IMR-90 (cell line): ENCODE measurements around the gene TAF1. TPM values are rescaled to one million over a fixed set of nuclear protein-coding genes. Genes with fewer than 3 reads are reported as not detected.

ENCODE experiments used
- ATAC-seq: fragments of 200-7000 bp; cut with Tn5 transposase; 2 replicates; pipeline ENCODE4 v1.9.1; 2020; ENCODE audit warnings: low read depth, mild to moderate bottlenecking, moderate library complexity
- BruUV-seq: library from RNA; stranded (reverse); fragments of 400-500 nt; replicated peaks from 2 replicates; lab custom pipeline; 2021; lab: Mats Ljungman, UMichigan
- CTCF ChIA-PET: fragments of 300-600 bp; formaldehyde crosslinking; extraction: SDS; loops from one replicate; lab custom pipeline; 2021; ENCODE audit warnings: antibody characterized with exemption; lab: Yijun Ruan, JAX
- POLR2A ChIA-PET: fragments of 300-600 bp; sonication (Branson Sonifier 250); formaldehyde crosslinking; loops from one replicate; lab custom pipeline; 2022; ENCODE audit warnings: antibody characterized with exemption; ENCODE audit not compliant: unreplicated experiment; lab: Charles Lee
- DNase-seq: peaks from one replicate; pipeline ENCODE4 v3.0.0; 2013
- H2AFZ ChIP-seq: replicated peaks from 2 replicates; pipeline ENCODE3; 2013; ENCODE audit warnings: low read length, mild to moderate bottlenecking; ENCODE audit not compliant: poor library complexity
- H2AK5ac ChIP-seq: 2 replicates; pipeline ENCODE4 v1.6.1; 2013; ENCODE audit warnings: low read depth, low read length, inconsistent platforms
- H2AK9ac ChIP-seq: replicated peaks from 2 replicates; pipeline ENCODE3; 2013; ENCODE audit warnings: mild to moderate bottlenecking, low read depth, low read length, moderate library complexity; ENCODE audit not compliant: poor library complexity
- H2BK120ac ChIP-seq: 2 replicates; pipeline ENCODE4 v1.6.1; 2013; ENCODE audit warnings: low read depth, low read length, inconsistent platforms
- H2BK15ac ChIP-seq: 3 replicates; pipeline ENCODE4 v1.6.1; 2013; ENCODE audit warnings: low read depth, low read length, inconsistent platforms
- H2BK20ac ChIP-seq: 2 replicates; pipeline ENCODE4 v1.6.1; 2013; ENCODE audit warnings: low read depth, mild to moderate bottlenecking, inconsistent platforms, low read length, moderate library complexity
- H2BK5ac ChIP-seq: 2 replicates; pipeline ENCODE4 v1.6.1; 2013; ENCODE audit warnings: mild to moderate bottlenecking, low read depth, low read length, inconsistent platforms; ENCODE audit not compliant: poor library complexity, severe bottlenecking
- H3K14ac ChIP-seq: replicated peaks from 2 replicates; pipeline ENCODE4 v1.6.1; 2013; ENCODE audit warnings: low read depth, low read length, inconsistent platforms
- H3K18ac ChIP-seq: 2 replicates; pipeline ENCODE4 v1.6.1; 2013; ENCODE audit warnings: low read depth, low read length, control low read depth
- H3K23ac ChIP-seq: 2 replicates; pipeline ENCODE4 v1.6.1; 2013; ENCODE audit warnings: low read depth, low read length, inconsistent platforms
- H3K27ac ChIP-seq: 2 replicates; pipeline ENCODE4 v1.5.1; 2013; ENCODE audit warnings: mild to moderate bottlenecking, control low read depth, low read length; ENCODE audit not compliant: insufficient read depth
- H3K27me3 ChIP-seq: 2 replicates; pipeline ENCODE4 v1.6.1; 2013; ENCODE audit warnings: low read length; ENCODE audit not compliant: control insufficient read depth, insufficient read depth
- H3K36me3 ChIP-seq: 2 replicates; pipeline ENCODE4 v1.6.1; 2013; ENCODE audit warnings: low read length, mixed read lengths; ENCODE audit not compliant: control insufficient read depth, insufficient read depth
- H3K4ac ChIP-seq: 2 replicates; pipeline ENCODE4 v1.6.1; 2013; ENCODE audit warnings: low read depth, low read length, inconsistent platforms
- H3K4me1 ChIP-seq: 2 replicates; pipeline ENCODE4 v1.6.1; 2013; ENCODE audit warnings: low read length, mixed read lengths; ENCODE audit not compliant: control insufficient read depth, insufficient read depth
- H3K4me2 ChIP-seq: 2 replicates; pipeline ENCODE4 v1.6.1; 2013; ENCODE audit warnings: low read depth, mild to moderate bottlenecking, control low read depth, low read length, moderate library complexity
- H3K4me3 ChIP-seq: 2 replicates; pipeline ENCODE4 v1.5.1; 2013; ENCODE audit warnings: low read depth, mild to moderate bottlenecking, control low read depth, low read length, moderate library complexity; ENCODE audit not compliant: insufficient read depth
- H3K56ac ChIP-seq: 2 replicates; pipeline ENCODE4 v1.6.1; 2013; ENCODE audit warnings: low read length, inconsistent platforms; ENCODE audit not compliant: insufficient read depth; ENCODE audit errors: extremely low read depth
- H3K79me1 ChIP-seq, 2 experiments: 2 replicates each; pipeline ENCODE4 v1.6.1; 2013; ENCODE audit warnings: low read length in 2 of 2, inconsistent platforms in 1 of 2, low read depth in 1 of 2
- H3K9ac ChIP-seq: 2 replicates; pipeline ENCODE4 v1.6.1; 2013; ENCODE audit warnings: low read depth, low read length, control low read depth
- H3K9me1 ChIP-seq: 2 replicates; pipeline ENCODE4 v1.6.1; 2013; ENCODE audit warnings: low read length, inconsistent platforms; ENCODE audit not compliant: insufficient read depth
- H3K9me3 ChIP-seq: 2 replicates; pipeline ENCODE4 v1.6.1; 2013; ENCODE audit warnings: low read length; ENCODE audit not compliant: control insufficient read depth, insufficient read depth
- H4K20me1 ChIP-seq: 2 replicates; pipeline ENCODE4 v1.6.1; 2013; ENCODE audit warnings: low read length, inconsistent platforms; ENCODE audit not compliant: insufficient read depth
- H4K5ac ChIP-seq: 2 replicates; pipeline ENCODE4 v1.6.1; 2013; ENCODE audit warnings: mild to moderate bottlenecking, low read depth, low read length, control low read depth
- H4K8ac ChIP-seq, 2 experiments: 2 replicates each; pipeline ENCODE4 v1.6.1; 2013; ENCODE audit warnings: low read depth in 2 of 2, low read length in 2 of 2, control low read depth in 1 of 2, inconsistent platforms in 1 of 2
- H4K91ac ChIP-seq: 2 replicates; pipeline ENCODE4 v1.6.1; 2013; ENCODE audit warnings: low read depth, low read length, inconsistent platforms; ENCODE audit not compliant: insufficient read depth
- WGBS, 2 experiments: methylation state at CpG; one replicate each; pipeline versions ENCODE4 v1.1.5 to v1.1.7; 2013; ENCODE audit warnings: missing lambda C conversion rate in 2 of 2; ENCODE audit not compliant: insufficient read length in 1 of 2; ENCODE audit errors: extremely low coverage in 2 of 2; 5-methylcytosine and 5-hydroxymethylcytosine counted together
- dilution Hi-C: fragments of 300-500 bp; cut with HindIII; formaldehyde crosslinking; loops from one replicate; pipeline ENCODE4 v1.14.3; 2018; ENCODE audit warnings: low sequenced_read_pairs; ENCODE audit not compliant: unreplicated experiment
- in situ Hi-C: fragments of 300-500 bp; cut with MboI; formaldehyde crosslinking; loops from 3 replicates; pipeline ENCODE4 v1.14.3; 2019; ENCODE audit warnings: low sequenced_read_pairs, inconsistent platforms, mixed read lengths
- intact Hi-C: fragments of 100-400 bp; cut with micrococcal nuclease; formaldehyde crosslinking; loops from 2 replicates; pipeline ENCODE4 v1.10.0; 2022
- polyA plus RNA-seq, 3 experiments: library from polyadenylated mRNA; depleted of rRNA; stranded (reverse); fragments of >200 nt; gene quantifications; 2 replicates each; pipeline ENCODE4 v1.2.3, GENCODE V29; 2012; ENCODE audit warnings: low replicate concordance in 1 of 3
- total RNA-seq: library from RNA; depleted of rRNA; stranded (reverse); fragments of >200 nt; gene quantifications from 2 replicates; pipeline ENCODE4 v1.2.3, GENCODE V29; 2012
- TF ChIP-seq, protein P1 (sequence below): fragments of 150-350 bp; IDR thresholded peaks from 2 replicates; pipeline ENCODE4 v1.6.1; 2016; ENCODE audit warnings: low read depth, mild to moderate bottlenecking, low read length, moderate library complexity, borderline replicate concordance

TAF1 gene
- total and polyA plus RNA-seq, 2 of the 4 experiments (the other 2 are of a cell fraction), result 15.7 to 25.5 TPM

DNA sequence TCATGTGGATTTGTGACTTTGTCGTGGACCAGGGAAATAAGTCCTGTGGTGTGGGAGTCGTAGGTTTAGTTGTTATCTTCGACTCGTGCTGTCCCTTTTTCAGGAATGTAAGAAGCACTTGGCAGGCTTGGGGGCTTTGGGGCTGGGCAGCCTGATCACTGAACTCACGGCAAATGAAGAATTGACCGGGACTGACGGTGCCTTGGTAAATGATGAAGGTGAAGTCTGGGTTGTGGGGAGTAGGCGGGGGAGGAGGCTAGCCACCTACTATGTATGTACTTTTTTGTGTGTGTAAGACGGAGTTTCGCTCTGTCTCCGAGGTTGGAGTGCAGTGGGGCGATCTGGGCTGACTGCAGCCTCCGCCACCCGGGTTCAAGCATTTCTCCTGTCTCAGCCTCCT is 1.2 kb downstream of the TAF1 start:
- no peak for DNase-seq

More for the DNA sequence above, 1.2 kb downstream of the TAF1 start:
- H2BK15ac ChIP-seq, result no peak overlapping the region
- H4K91ac ChIP-seq, result peak overlapping the region; percentile 41; the same call in 1 of the 2 replicates
- peak overlapping the region; percentile 79; the same call in 1 of the 2 replicates for H3K23ac ChIP-seq
- H3K14ac ChIP-seq, result peak overlapping the region; percentile 96
- peak overlapping the region; percentile 67 for H2AK5ac ChIP-seq
- peak overlapping the region; percentile 91 for H3K4me3 ChIP-seq
- no peak overlapping the region for H2BK120ac ChIP-seq
- no peaks in the 10 kb centered on the region for H3K27me3 ChIP-seq
- H4K5ac ChIP-seq, result no peak overlapping the region
- no peaks in the 10 kb centered on the region for H4K20me1 ChIP-seq
- ChIA-PET CTCF (no interaction called here), POLR2A (no interaction called here)
- H2AFZ ChIP-seq, result peak overlapping the region; percentile 51
- H3K9me1 ChIP-seq, result no peaks in the 10 kb centered on the region
- peak overlapping the region; percentile 97 for H3K4ac ChIP-seq
- TF ChIP-seq, protein P1, sequence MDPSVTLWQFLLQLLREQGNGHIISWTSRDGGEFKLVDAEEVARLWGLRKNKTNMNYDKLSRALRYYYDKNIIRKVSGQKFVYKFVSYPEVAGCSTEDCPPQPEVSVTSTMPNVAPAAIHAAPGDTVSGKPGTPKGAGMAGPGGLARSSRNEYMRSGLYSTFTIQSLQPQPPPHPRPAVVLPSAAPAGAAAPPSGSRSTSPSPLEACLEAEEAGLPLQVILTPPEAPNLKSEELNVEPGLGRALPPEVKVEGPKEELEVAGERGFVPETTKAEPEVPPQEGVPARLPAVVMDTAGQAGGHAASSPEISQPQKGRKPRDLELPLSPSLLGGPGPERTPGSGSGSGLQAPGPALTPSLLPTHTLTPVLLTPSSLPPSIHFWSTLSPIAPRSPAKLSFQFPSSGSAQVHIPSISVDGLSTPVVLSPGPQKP, result no peak
- in situ Hi-C loops, result no loop called here
- H2AK9ac ChIP-seq, result peak overlapping the region; percentile 82
- H3K4me2 ChIP-seq, result peak overlapping the region; percentile 99
- no peaks in the 10 kb centered on the region for H3K9me3 ChIP-seq
- H2BK20ac ChIP-seq, result no peak overlapping the region
- H3K36me3 ChIP-seq, result peaks cover 1% of the 10 kb centered on the region
- intact Hi-C loops, result loop anchor here (5.0 kb wide), 2 partner anchors 85 to 115 kb away; partner anchors contain the start of genes NONO and ZMYM3
- BruUV-seq, result no TSS peak
- ATAC-seq, result no peak
- dilution Hi-C loops, result no loop called here
- H3K27ac ChIP-seq, result peak overlapping the region; percentile 95
- H3K79me1 ChIP-seq, result peaks cover 5 to 22% of the 10 kb centered on the region in 2 experiments; a peak in 3 of 4 replicates
- H3K18ac ChIP-seq, result no peak overlapping the region
- H2BK5ac ChIP-seq, result peak overlapping the region; percentile 93
- peak overlapping the region; percentile 80 for H3K56ac ChIP-seq
- 40% methylated on average over 5 of the region's 14 CpGs; no CpG with 5 or more reads in 1 of the 2 experiments for WGBS, 2 experiments
- peak overlapping the region; percentile 54 to 73; a peak in 2 of 4 replicates for H4K8ac ChIP-seq
- no peaks in the 10 kb centered on the region; the same call in 1 of the 2 replicates for H3K4me1 ChIP-seq
- peak overlapping the region; percentile 99 for H3K9ac ChIP-seq
